HEK293 (cell line): ENCODE data around the gene DPM1.

Experiments
- GFI1B ChIP-seq: fragments of 450-650 bp; formaldehyde crosslinking; IDR thresholded peaks from 2 replicates; pipeline ENCODE4 v1.5.1; 2016; ENCODE audit warnings: missing biosample characterization, missing genetic modification characterization
- GLI2 ChIP-seq: fragments of 450-650 bp; formaldehyde crosslinking; IDR thresholded peaks from 2 replicates; pipeline ENCODE4; 2017; ENCODE audit warnings: missing biosample characterization, missing genetic modification characterization, low read depth, borderline replicate concordance
- HOXC10 ChIP-seq: sonication (generic); formaldehyde crosslinking; IDR thresholded peaks from 2 replicates; pipeline ENCODE4 v1.8.1; 2023; ENCODE audit warnings: mild to moderate bottlenecking, missing genetic modification reagents
- INSM2 ChIP-seq: fragments of 450-650 bp; formaldehyde crosslinking; IDR thresholded peaks from 2 replicates; pipeline ENCODE4 v1.5.1; 2016; ENCODE audit warnings: missing biosample characterization, missing genetic modification characterization
- KLF10 ChIP-seq: fragments of 450-650 bp; IDR thresholded peaks from 2 replicates; pipeline ENCODE4 v1.5.1; 2018; ENCODE audit warnings: missing biosample characterization, mild to moderate bottlenecking, missing genetic modification characterization
- KLF16 ChIP-seq: fragments of 450-650 bp; formaldehyde crosslinking; IDR thresholded peaks from 2 replicates; pipeline ENCODE4 v1.5.1; 2017; ENCODE audit warnings: missing biosample characterization, missing genetic modification characterization
- KLF7 ChIP-seq: fragments of 450-650 bp; formaldehyde crosslinking; IDR thresholded peaks from 2 replicates; pipeline ENCODE4 v1.5.1; 2016; ENCODE audit warnings: missing biosample characterization, missing genetic modification characterization, borderline replicate concordance
- MYNN ChIP-seq: fragments of 450-650 bp; formaldehyde crosslinking; IDR thresholded peaks from 2 replicates; pipeline ENCODE4 v1.5.1; 2016; ENCODE audit warnings: missing biosample characterization, missing genetic modification characterization, borderline replicate concordance
- OVOL3 ChIP-seq: fragments of 450-650 bp; formaldehyde crosslinking; IDR thresholded peaks from 2 replicates; pipeline ENCODE4 v1.5.1; 2016; ENCODE audit warnings: missing biosample characterization, missing genetic modification characterization
- PRDM10 ChIP-seq: fragments of 450-650 bp; formaldehyde crosslinking; IDR thresholded peaks from 2 replicates; pipeline ENCODE4 v1.5.1; 2016; ENCODE audit warnings: missing biosample characterization, missing genetic modification characterization
- PRDM4 ChIP-seq: fragments of 450-650 bp; formaldehyde crosslinking; IDR thresholded peaks from 2 replicates; pipeline ENCODE4 v1.5.1; 2017; ENCODE audit warnings: missing biosample characterization, missing genetic modification characterization
- SALL2 ChIP-seq: fragments of 450-650 bp; formaldehyde crosslinking; IDR thresholded peaks from 2 replicates; pipeline ENCODE4 v1.5.0; 2017; ENCODE audit warnings: missing biosample characterization, mild to moderate bottlenecking, missing genetic modification characterization, borderline replicate concordance
- SCRT2 ChIP-seq: fragments of 450-650 bp; formaldehyde crosslinking; IDR thresholded peaks from 2 replicates; pipeline ENCODE4 v1.5.1; 2016; ENCODE audit warnings: missing biosample characterization, missing genetic modification characterization
- SP3 ChIP-seq: fragments of 450-650 bp; formaldehyde crosslinking; IDR thresholded peaks from 2 replicates; pipeline ENCODE4 v1.5.1; 2016; ENCODE audit warnings: missing biosample characterization, missing genetic modification characterization
- TRIM28 ChIP-seq: IDR thresholded peaks from 2 replicates; pipeline ENCODE4 v1.6.1; 2011; ENCODE audit warnings: low read length, control low read depth, borderline replicate concordance
- ZFP69B ChIP-seq: fragments of 450-650 bp; formaldehyde crosslinking; IDR thresholded peaks from 2 replicates; pipeline ENCODE4 v1.5.1; 2016; ENCODE audit warnings: missing biosample characterization, missing genetic modification characterization
- ZIC2 ChIP-seq: fragments of 450-650 bp; formaldehyde crosslinking; IDR thresholded peaks from 2 replicates; pipeline ENCODE4 v1.5.1; 2016; ENCODE audit warnings: missing biosample characterization, missing genetic modification characterization
- ZNF112 ChIP-seq: fragments of 450-650 bp; formaldehyde crosslinking; IDR thresholded peaks from 2 replicates; pipeline ENCODE4 v1.5.0; 2017; ENCODE audit warnings: missing biosample characterization, missing genetic modification characterization
- ZNF174 ChIP-seq: fragments of 450-650 bp; formaldehyde crosslinking; IDR thresholded peaks from 2 replicates; pipeline ENCODE4 v1.5.0; 2017; ENCODE audit warnings: missing biosample characterization, mild to moderate bottlenecking, missing genetic modification characterization
- ZNF292 ChIP-seq: fragments of 450-650 bp; formaldehyde crosslinking; IDR thresholded peaks from 2 replicates; pipeline ENCODE4 v1.5.1; 2016; ENCODE audit warnings: low read depth, missing biosample characterization, missing genetic modification characterization, borderline replicate concordance
- ZNF341 ChIP-seq: fragments of 450-650 bp; formaldehyde crosslinking; IDR thresholded peaks from 2 replicates; pipeline ENCODE4; 2016; ENCODE audit warnings: low read depth, missing biosample characterization, missing genetic modification characterization
- ZNF423 ChIP-seq: fragments of 450-650 bp; formaldehyde crosslinking; IDR thresholded peaks from 2 replicates; pipeline ENCODE4 v1.5.1; 2016; ENCODE audit warnings: missing biosample characterization, missing genetic modification characterization
- ZNF473 ChIP-seq: fragments of 450-650 bp; formaldehyde crosslinking; IDR thresholded peaks from 2 replicates; pipeline ENCODE4 v1.5.1; 2017; ENCODE audit warnings: missing biosample characterization, missing genetic modification characterization
- ZNF501 ChIP-seq: fragments of 450-650 bp; formaldehyde crosslinking; IDR thresholded peaks from 2 replicates; pipeline ENCODE4 v1.5.1; 2016; ENCODE audit warnings: missing biosample characterization, missing genetic modification characterization
- ZNF560 ChIP-seq: fragments of 450-650 bp; formaldehyde crosslinking; IDR thresholded peaks from 2 replicates; pipeline ENCODE4 v1.5.1; 2017; ENCODE audit warnings: missing biosample characterization, missing genetic modification characterization, borderline replicate concordance
- ZNF654 ChIP-seq: fragments of 450-650 bp; formaldehyde crosslinking; IDR thresholded peaks from 2 replicates; pipeline ENCODE4 v1.5.1; 2016; ENCODE audit warnings: low read depth, missing biosample characterization, missing genetic modification characterization
- TF ChIP-seq, protein P1 (sequence below): fragments of 450-650 bp; formaldehyde crosslinking; IDR thresholded peaks from 2 replicates; pipeline ENCODE4 v1.5.1; 2016; ENCODE audit warnings: missing biosample characterization, missing genetic modification characterization
- TF ChIP-seq, protein P2 (sequence below): fragments of 450-650 bp; formaldehyde crosslinking; IDR thresholded peaks from 2 replicates; pipeline ENCODE4 v1.5.1; 2016; ENCODE audit warnings: missing biosample characterization, missing genetic modification characterization

The DPM1 gene

GRCh38 chr20:51001430-51002265 is 43.3 kb upstream of the DPM1 start (continued):
- TF ChIP-seq INSM2 (tag by site-specific recombination) (peak; percentile 63; the same call in 1 of the 2 replicates), ZNF423 (no peak), ZNF341 (tag by site-specific recombination) (peak; percentile 68), ZNF473 (tag by site-specific recombination) (no peak), SALL2 (tag by site-specific recombination) (no peak), SP3 (tag by site-specific recombination) (no peak), ZIC2 (tag by site-specific recombination) (no peak), PRDM10 (tag by site-specific recombination) (no peak), GLI2 (tag by site-specific recombination) (no peak), MYNN (tag by site-specific recombination) (no peak), KLF16 (tag by site-specific recombination) (no peak), OVOL3 (tag by site-specific recombination) (no peak), ZFP69B (no peak), ZNF560 (tag by site-specific recombination) (no peak), PRDM4 (tag by site-specific recombination) (no peak), KLF7 (tag by site-specific recombination) (no peak), ZNF501 (tag by site-specific recombination) (no peak), TRIM28 (no peak), ZNF112 (tag by site-specific recombination) (no peak), ZNF292 (tag by site-specific recombination) (no peak), KLF10 (tag by site-specific recombination) (no peak), GFI1B (tag by site-specific recombination) (no peak), HOXC10 (CRISPR knock-in tag) (no peak), ZNF174 (tag by site-specific recombination) (no peak), ZNF654 (no peak; the same call in 1 of the 2 replicates), SCRT2 (no peak)
- TF ChIP-seq, protein P1, sequence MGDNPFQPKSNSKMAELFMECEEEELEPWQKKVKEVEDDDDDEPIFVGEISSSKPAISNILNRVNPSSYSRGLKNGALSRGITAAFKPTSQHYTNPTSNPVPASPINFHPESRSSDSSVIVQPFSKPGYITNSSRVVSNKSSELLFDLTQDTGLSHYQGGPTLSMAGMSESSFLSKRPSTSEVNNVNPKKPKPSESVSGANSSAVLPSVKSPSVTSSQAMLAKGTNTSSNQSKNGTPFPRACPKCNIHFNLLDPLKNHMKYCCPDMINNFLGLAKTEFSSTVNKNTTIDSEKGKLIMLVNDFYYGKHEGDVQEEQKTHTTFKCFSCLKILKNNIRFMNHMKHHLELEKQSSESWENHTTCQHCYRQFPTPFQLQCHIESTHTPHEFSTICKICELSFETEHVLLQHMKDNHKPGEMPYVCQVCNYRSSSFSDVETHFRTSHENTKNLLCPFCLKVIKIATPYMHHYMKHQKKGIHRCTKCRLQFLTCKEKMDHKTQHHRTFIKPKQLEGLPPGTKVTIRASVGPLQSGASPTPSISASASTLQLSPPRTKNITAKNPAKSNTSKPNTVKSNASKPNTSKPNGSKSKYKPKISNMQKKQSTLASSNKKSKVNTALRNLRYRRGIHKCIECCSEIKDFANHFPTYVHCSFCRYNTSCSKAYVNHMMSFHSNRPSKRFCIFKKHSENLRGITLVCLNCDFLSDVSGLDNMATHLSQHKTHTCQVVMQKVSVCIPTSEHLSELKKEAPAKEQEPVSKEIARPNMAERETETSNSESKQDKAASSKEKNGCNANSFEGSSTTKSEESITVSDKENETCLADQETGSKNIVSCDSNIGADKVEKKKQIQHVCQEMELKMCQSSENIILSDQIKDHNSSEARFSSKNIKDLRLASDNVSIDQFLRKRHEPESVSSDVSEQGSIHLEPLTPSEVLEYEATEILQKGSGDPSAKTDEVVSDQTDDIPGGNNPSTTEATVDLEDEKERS (tag by site-specific recombination) = no peak
- TF ChIP-seq, protein P2, sequence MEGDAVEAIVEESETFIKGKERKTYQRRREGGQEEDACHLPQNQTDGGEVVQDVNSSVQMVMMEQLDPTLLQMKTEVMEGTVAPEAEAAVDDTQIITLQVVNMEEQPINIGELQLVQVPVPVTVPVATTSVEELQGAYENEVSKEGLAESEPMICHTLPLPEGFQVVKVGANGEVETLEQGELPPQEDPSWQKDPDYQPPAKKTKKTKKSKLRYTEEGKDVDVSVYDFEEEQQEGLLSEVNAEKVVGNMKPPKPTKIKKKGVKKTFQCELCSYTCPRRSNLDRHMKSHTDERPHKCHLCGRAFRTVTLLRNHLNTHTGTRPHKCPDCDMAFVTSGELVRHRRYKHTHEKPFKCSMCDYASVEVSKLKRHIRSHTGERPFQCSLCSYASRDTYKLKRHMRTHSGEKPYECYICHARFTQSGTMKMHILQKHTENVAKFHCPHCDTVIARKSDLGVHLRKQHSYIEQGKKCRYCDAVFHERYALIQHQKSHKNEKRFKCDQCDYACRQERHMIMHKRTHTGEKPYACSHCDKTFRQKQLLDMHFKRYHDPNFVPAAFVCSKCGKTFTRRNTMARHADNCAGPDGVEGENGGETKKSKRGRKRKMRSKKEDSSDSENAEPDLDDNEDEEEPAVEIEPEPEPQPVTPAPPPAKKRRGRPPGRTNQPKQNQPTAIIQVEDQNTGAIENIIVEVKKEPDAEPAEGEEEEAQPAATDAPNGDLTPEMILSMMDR (tag by site-specific recombination) = no peak
